Measurements from ENCODE around the gene MPC1.

GRCh38 chr6:166411271-166411670 lies 28.5 kb upstream of the MPC1 start:
- TF ChIP-seq CTCF (IDR thresholded peaks at IDR 0.05), result no peak
- TF ChIP-seq POLR2A (IDR thresholded peaks at IDR 0.05), result no peak

Data from heart left ventricle (tissue), 13 donors.